ENCODE measurements around the gene HTRA3.

The HTRA3 gene

GRCh38 chr4:8311101-8312068 lies 41.8 kb downstream of the HTRA3 start:
- Histone ChIP-seq H3K56ac (ENCODE audit: low read length) (no peak overlapping the region), H3K79me2 (ENCODE audit: control insufficient read depth, insufficient read depth, low read length) (no peaks in the 10 kb centered on the region), H3K36me3 (ENCODE audit: control insufficient read depth, insufficient read depth, low read length) (no peaks in the 10 kb centered on the region), H3K27ac (ENCODE audit: low read depth, low read length) (no peak overlapping the region), H3K4ac (ENCODE audit: low read depth, low read length) (no peak overlapping the region), H3K9ac (ENCODE audit: low read length) (no peak overlapping the region), H3K18ac (ENCODE audit: low read length) (no peak overlapping the region), H2BK15ac (replicated peaks; ENCODE audit: low read depth) (no peak overlapping the region), H2AK5ac (ENCODE audit: low read length) (no peak overlapping the region), H4K5ac (ENCODE audit: low read length) (no peak overlapping the region), H3K4me1 (ENCODE audit: control insufficient read depth, low read depth, low read length) (no peaks in the 10 kb centered on the region), H4K8ac (ENCODE audit: low read depth, low read length) (no peak overlapping the region), H3K79me1 (ENCODE audit: low read length) (no peaks in the 10 kb centered on the region), H3K27me3 (ENCODE audit: insufficient read depth, low read length, poor library complexity) (no peaks in the 10 kb centered on the region), H3K4me2 (ENCODE audit: low read length) (no peak overlapping the region), H2BK5ac (ENCODE audit: low read length) (no peak overlapping the region), H2BK120ac (ENCODE audit: low read depth, low read length) (no peak overlapping the region), H3K23ac (ENCODE audit: low read length) (no peak overlapping the region), H3K4me3 (ENCODE audit: low read length) (no peak overlapping the region)
- DNase-seq: no peak
- WGBS (ENCODE audit: extremely low coverage, insufficient coverage, low lambda C conversion rate): no CpG with 5 or more reads among the region's 13 CpGs

- Histone ChIP-seq H2BK5ac (ENCODE audit: low read length) (no peak overlapping the region), H3K27me3 (ENCODE audit: insufficient read depth, low read length, poor library complexity) (no peaks in the 10 kb centered on the region), H3K4me1 (ENCODE audit: control insufficient read depth, low read depth, low read length) (no peaks in the 10 kb centered on the region), H3K18ac (ENCODE audit: low read length) (no peak overlapping the region), H2BK120ac (ENCODE audit: low read depth, low read length) (no peak overlapping the region), H3K36me3 (ENCODE audit: control insufficient read depth, insufficient read depth, low read length) (no peaks in the 10 kb centered on the region), H4K5ac (ENCODE audit: low read length) (no peak overlapping the region), H3K4ac (ENCODE audit: low read depth, low read length) (no peak overlapping the region), H3K27ac (ENCODE audit: low read depth, low read length) (no peak overlapping the region), H3K23ac (ENCODE audit: low read length) (no peak overlapping the region), H3K9ac (ENCODE audit: low read length) (no peak overlapping the region), H3K79me1 (ENCODE audit: low read length) (no peaks in the 10 kb centered on the region), H3K4me3 (ENCODE audit: low read length) (no peak overlapping the region), H4K8ac (ENCODE audit: low read depth, low read length) (no peak overlapping the region), H3K79me2 (ENCODE audit: control insufficient read depth, insufficient read depth, low read length) (no peaks in the 10 kb centered on the region), H2AK5ac (ENCODE audit: low read length) (no peak overlapping the region), H3K4me2 (ENCODE audit: low read length) (no peak overlapping the region), H3K56ac (ENCODE audit: low read length) (no peak overlapping the region), H2BK15ac (replicated peaks; ENCODE audit: low read depth) (no peak overlapping the region)
- DNase-seq: no peak
- WGBS (ENCODE audit: extremely low coverage, insufficient coverage, low lambda C conversion rate): no CpG with 5 or more reads among the region's 3 CpGs
These were observed 42.5 kb downstream of the HTRA3 start for GRCh38 chr4:8312069-8312445.

- Histone ChIP-seq H4K5ac (ENCODE audit: low read length) (no peak overlapping the region), H3K4me2 (ENCODE audit: low read length) (no peak overlapping the region), H3K23ac (ENCODE audit: low read length) (no peak overlapping the region), H2AK5ac (ENCODE audit: low read length) (no peak overlapping the region), H3K4ac (ENCODE audit: low read depth, low read length) (no peak overlapping the region), H3K18ac (ENCODE audit: low read length) (no peak overlapping the region), H3K27me3 (ENCODE audit: insufficient read depth, low read length, poor library complexity) (no peaks in the 10 kb centered on the region), H3K56ac (ENCODE audit: low read length) (no peak overlapping the region), H2BK120ac (ENCODE audit: low read depth, low read length) (no peak overlapping the region), H3K79me2 (ENCODE audit: control insufficient read depth, insufficient read depth, low read length) (no peaks in the 10 kb centered on the region), H3K79me1 (ENCODE audit: low read length) (no peaks in the 10 kb centered on the region), H2BK15ac (replicated peaks; ENCODE audit: low read depth) (no peak overlapping the region), H2BK5ac (ENCODE audit: low read length) (no peak overlapping the region), H4K8ac (ENCODE audit: low read depth, low read length) (no peak overlapping the region), H3K4me1 (ENCODE audit: control insufficient read depth, low read depth, low read length) (no peaks in the 10 kb centered on the region), H3K27ac (ENCODE audit: low read depth, low read length) (no peak overlapping the region), H3K4me3 (ENCODE audit: low read length) (no peak overlapping the region), H3K9ac (ENCODE audit: low read length) (no peak overlapping the region), H3K36me3 (ENCODE audit: control insufficient read depth, insufficient read depth, low read length) (no peaks in the 10 kb centered on the region)
- DNase-seq: no peak
These were observed 43.4 kb downstream of the HTRA3 start for GRCh38 chr4:8312976-8313375.

- no peak overlapping the region for H3K4ac ChIP-seq (ENCODE audit: low read depth, low read length)
- no peaks in the 10 kb centered on the region for H3K79me1 ChIP-seq (ENCODE audit: low read length)
- no peak overlapping the region for H4K8ac ChIP-seq (ENCODE audit: low read depth, low read length)
- H2BK5ac ChIP-seq (ENCODE audit: low read length): no peak overlapping the region
- H3K4me3 ChIP-seq (ENCODE audit: low read length): no peak overlapping the region
- no peak overlapping the region for H2BK15ac ChIP-seq (replicated peaks; ENCODE audit: low read depth)
- H3K27ac ChIP-seq (ENCODE audit: low read depth, low read length): no peak overlapping the region
- H3K56ac ChIP-seq (ENCODE audit: low read length): no peak overlapping the region
- WGBS (ENCODE audit: extremely low coverage, insufficient coverage, low lambda C conversion rate): no CpG with 5 or more reads among the region's 5 CpGs
- no peak overlapping the region for H3K9ac ChIP-seq (ENCODE audit: low read length)
- no peak overlapping the region for H3K4me2 ChIP-seq (ENCODE audit: low read length)
- H3K79me2 ChIP-seq (ENCODE audit: control insufficient read depth, insufficient read depth, low read length): no peaks in the 10 kb centered on the region
- H2BK120ac ChIP-seq (ENCODE audit: low read depth, low read length): no peak overlapping the region
- no peak overlapping the region for H2AK5ac ChIP-seq (ENCODE audit: low read length)
- no peaks in the 10 kb centered on the region for H3K36me3 ChIP-seq (ENCODE audit: control insufficient read depth, insufficient read depth, low read length)
- H3K18ac ChIP-seq (ENCODE audit: low read length): no peak overlapping the region
- no peak for DNase-seq
- H3K27me3 ChIP-seq (ENCODE audit: insufficient read depth, low read length, poor library complexity): no peaks in the 10 kb centered on the region
- H4K5ac ChIP-seq (ENCODE audit: low read length): no peak overlapping the region
- no peak overlapping the region for H3K23ac ChIP-seq (ENCODE audit: low read length)
- no peaks in the 10 kb centered on the region for H3K4me1 ChIP-seq (ENCODE audit: control insufficient read depth, low read depth, low read length)
These were observed 45.2 kb downstream of the HTRA3 start for GRCh38 chr4:8314691-8315255.

- Histone ChIP-seq H3K18ac (ENCODE audit: low read length) (no peak overlapping the region), H3K4me3 (ENCODE audit: low read length) (no peak overlapping the region), H4K8ac (ENCODE audit: low read depth, low read length) (no peak overlapping the region), H3K79me2 (ENCODE audit: control insufficient read depth, insufficient read depth, low read length) (no peaks in the 10 kb centered on the region), H3K56ac (ENCODE audit: low read length) (peak overlapping the region; percentile 27), H3K23ac (ENCODE audit: low read length) (no peak overlapping the region), H2AK5ac (ENCODE audit: low read length) (no peak overlapping the region), H4K5ac (ENCODE audit: low read length) (no peak overlapping the region), H3K79me1 (ENCODE audit: low read length) (no peaks in the 10 kb centered on the region), H2BK15ac (replicated peaks; ENCODE audit: low read depth) (no peak overlapping the region), H2BK120ac (ENCODE audit: low read depth, low read length) (no peak overlapping the region), H3K27me3 (ENCODE audit: insufficient read depth, low read length, poor library complexity) (no peaks in the 10 kb centered on the region), H3K36me3 (ENCODE audit: control insufficient read depth, insufficient read depth, low read length) (no peaks in the 10 kb centered on the region), H3K9ac (ENCODE audit: low read length) (no peak overlapping the region), H2BK5ac (ENCODE audit: low read length) (no peak overlapping the region), H3K4me1 (ENCODE audit: control insufficient read depth, low read depth, low read length) (no peaks in the 10 kb centered on the region), H3K4me2 (ENCODE audit: low read length) (no peak overlapping the region), H3K4ac (ENCODE audit: low read depth, low read length) (no peak overlapping the region), H3K27ac (ENCODE audit: low read depth, low read length) (no peak overlapping the region)
- no CpG with 5 or more reads among the region's 21 CpGs for WGBS (ENCODE audit: extremely low coverage, insufficient coverage, low lambda C conversion rate)
- DNase-seq: peak; percentile 81
These were observed 46.1 kb downstream of the HTRA3 start for GRCh38 chr4:8315435-8316250.

Data from mesendoderm (in vitro differentiated cells).